ENCODE results near the gene YJU2. TPM values are rescaled to one million over a fixed set of nuclear protein-coding genes. Genes with fewer than 3 reads are reported as not detected.

Gene YJU2
- total and polyA plus RNA-seq, 8 donors, result 9.8 to 32.0 (median 12.6) TPM

DNA sequence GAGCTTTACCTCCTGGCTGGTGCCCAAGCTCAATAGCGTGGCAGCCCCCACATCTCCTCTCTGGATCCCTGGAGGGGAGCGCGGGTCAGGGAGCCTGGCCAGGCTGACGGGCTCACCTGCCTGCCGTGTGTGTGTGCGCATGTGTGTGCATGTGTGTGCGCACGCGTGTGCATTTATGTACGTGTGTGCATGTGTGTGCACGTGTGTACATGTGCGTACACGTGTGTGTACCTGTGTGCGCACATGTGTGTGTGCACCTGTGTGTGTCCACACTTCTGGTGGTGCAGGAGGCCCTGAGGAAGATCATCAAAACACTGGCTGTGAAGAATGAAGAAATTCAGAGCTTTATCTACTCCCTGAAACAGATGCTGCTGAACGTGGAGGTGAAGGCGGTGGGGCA, 58.8 kb downstream of the YJU2 start:
- Histone ChIP-seq H3K27ac (no peak overlapping the region), H3K4me3 (no peak overlapping the region), H3K27me3 (peaks cover 0 to 6% (median 3%) of the 10 kb centered on the region in 4 donors), H3K9me3 (no peaks in the 10 kb centered on the region), H3K4me1 (no peaks in the 10 kb centered on the region), H3K36me3 (no peaks in the 10 kb centered on the region)
- TF ChIP-seq, protein P1, sequence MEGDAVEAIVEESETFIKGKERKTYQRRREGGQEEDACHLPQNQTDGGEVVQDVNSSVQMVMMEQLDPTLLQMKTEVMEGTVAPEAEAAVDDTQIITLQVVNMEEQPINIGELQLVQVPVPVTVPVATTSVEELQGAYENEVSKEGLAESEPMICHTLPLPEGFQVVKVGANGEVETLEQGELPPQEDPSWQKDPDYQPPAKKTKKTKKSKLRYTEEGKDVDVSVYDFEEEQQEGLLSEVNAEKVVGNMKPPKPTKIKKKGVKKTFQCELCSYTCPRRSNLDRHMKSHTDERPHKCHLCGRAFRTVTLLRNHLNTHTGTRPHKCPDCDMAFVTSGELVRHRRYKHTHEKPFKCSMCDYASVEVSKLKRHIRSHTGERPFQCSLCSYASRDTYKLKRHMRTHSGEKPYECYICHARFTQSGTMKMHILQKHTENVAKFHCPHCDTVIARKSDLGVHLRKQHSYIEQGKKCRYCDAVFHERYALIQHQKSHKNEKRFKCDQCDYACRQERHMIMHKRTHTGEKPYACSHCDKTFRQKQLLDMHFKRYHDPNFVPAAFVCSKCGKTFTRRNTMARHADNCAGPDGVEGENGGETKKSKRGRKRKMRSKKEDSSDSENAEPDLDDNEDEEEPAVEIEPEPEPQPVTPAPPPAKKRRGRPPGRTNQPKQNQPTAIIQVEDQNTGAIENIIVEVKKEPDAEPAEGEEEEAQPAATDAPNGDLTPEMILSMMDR (IDR thresholded peaks at IDR 0.05), result no peak
- ATAC-seq, result no peak
- FAIRE-seq, result no peak
- WGBS, 2 donors, result 72 to 75% methylated on average over 16 of the region's 16 CpGs
- DNase-seq, result no peak
- intact Hi-C loops (cut with DNase I), result no loop called here

GRCh38 chr19:4310247-4311121, 63.6 kb downstream of the YJU2 start:
- WGBS, 2 donors, result 82 to 86% methylated on average over 22 of the region's 22 CpGs
- ATAC-seq (peak in 1 of 4 donors; percentile 17), FAIRE-seq (no peak), DNase-seq (no peak)
- H3K4me3 ChIP-seq, result no peak overlapping the region
- H3K27ac ChIP-seq, result no peak overlapping the region
- intact Hi-C loops (cut with DNase I), result no loop called here
- TF ChIP-seq, protein P1 (IDR thresholded peaks at IDR 0.05), result no peak
- no peaks in the 10 kb centered on the region for H3K4me1 ChIP-seq
- no peaks in the 10 kb centered on the region for H3K27me3 ChIP-seq
- no peaks in the 10 kb centered on the region for H3K9me3 ChIP-seq
- no peaks in the 10 kb centered on the region for H3K36me3 ChIP-seq

- H3K9me3 ChIP-seq, result no peaks in the 10 kb centered on the region
- WGBS, 2 donors, result 37 to 38% methylated on average over 12 of the region's 12 CpGs
- intact Hi-C loops (cut with DNase I), result no loop called here
- no peaks in the 10 kb centered on the region for H3K4me1 ChIP-seq
- FAIRE-seq (no peak), ATAC-seq (peak in 2 of 4 donors; percentile 41 to 57), DNase-seq (no peak)
- H3K27me3 ChIP-seq, result no peaks in the 10 kb centered on the region
- H3K4me3 ChIP-seq, result no peak overlapping the region
- TF ChIP-seq, protein P1 (IDR thresholded peaks at IDR 0.05), result no peak
- no peak overlapping the region for H3K27ac ChIP-seq
- no peaks in the 10 kb centered on the region for H3K36me3 ChIP-seq
These were observed 67.1 kb downstream of the YJU2 start for GRCh38 chr19:4313847-4314490.

GRCh38 chr19:4316956-4317355, 70.1 kb downstream of the YJU2 start:
- Histone ChIP-seq H3K27me3 (no peaks in the 10 kb centered on the region), H3K27ac (no peak overlapping the region), H3K9me3 (no peaks in the 10 kb centered on the region), H3K4me3 (no peak overlapping the region), H3K4me1 (no peaks in the 10 kb centered on the region), H3K36me3 (no peaks in the 10 kb centered on the region)
- no peak for DNase-seq
- FAIRE-seq, result no peak
- TF ChIP-seq, protein P1 (IDR thresholded peaks at IDR 0.05), result no peak
- no peak for ATAC-seq
- WGBS, 2 donors, result 69 to 79% methylated on average over 9 of the region's 9 CpGs
- intact Hi-C loops (cut with DNase I), result no loop called here

- H3K27me3 ChIP-seq, result no peaks in the 10 kb centered on the region
- no peak overlapping the region for H3K27ac ChIP-seq
- no peak overlapping the region for H3K4me3 ChIP-seq
- no peak for DNase-seq
- no peaks in the 10 kb centered on the region for H3K36me3 ChIP-seq
- TF ChIP-seq, protein P1 (IDR thresholded peaks at IDR 0.05), result no peak
- intact Hi-C loops (cut with DNase I), result no loop called here
- 82 to 87% methylated on average over 7 of the region's 7 CpGs for WGBS, 2 donors
- no peak for FAIRE-seq
- no peaks in the 10 kb centered on the region for H3K4me1 ChIP-seq
- ATAC-seq, result no peak
- H3K9me3 ChIP-seq, result no peaks in the 10 kb centered on the region
These were observed 71.6 kb downstream of the YJU2 start for GRCh38 chr19:4318460-4318859.

All from pancreas (tissue), 10 donors.